SJSA1 (cell line): Measurements from ENCODE around the gene ZNF445. TPM values are rescaled to one million over a fixed set of nuclear protein-coding genes. Genes with fewer than 3 reads are reported as not detected.

Experiments
- DNase-seq, 2 experiments: peaks; one replicate each; pipeline ENCODE4 v3.0.0-alpha.2; 2015 to 2020; ENCODE audit warnings: low spot score in 2 of 2, low read depth in 1 of 2
- H3K27ac ChIP-seq: fragments of 250-450 bp; sonication (Bioruptor Pico); 2 replicates; pipeline ENCODE4 v1.5.1; 2020; ENCODE audit warnings: mild to moderate bottlenecking, moderate library complexity
- H3K27me3 ChIP-seq: fragments of 250-450 bp; sonication (Bioruptor Pico); replicated peaks from 2 replicates; pipeline ENCODE4 v1.5.1; 2020; ENCODE audit warnings: mild to moderate bottlenecking, moderate library complexity
- H3K36me3 ChIP-seq: fragments of 250-450 bp; sonication (Bioruptor Pico); 2 replicates; pipeline ENCODE4 v1.5.1; 2020; ENCODE audit warnings: mild to moderate bottlenecking
- H3K4me1 ChIP-seq: fragments of 250-450 bp; sonication (Bioruptor Pico); replicated peaks from 2 replicates; pipeline ENCODE4 v1.6.1; 2021; ENCODE audit warnings: mild to moderate bottlenecking
- H3K4me3 ChIP-seq: fragments of 250-450 bp; sonication (Bioruptor Pico); 2 replicates; pipeline ENCODE4 v1.5.1; 2020; ENCODE audit warnings: mild to moderate bottlenecking
- H3K9me3 ChIP-seq: fragments of 250-450 bp; sonication (Bioruptor Pico); replicated peaks from 2 replicates; pipeline ENCODE4 v1.5.1; 2020; ENCODE audit warnings: mild to moderate bottlenecking
- total RNA-seq: library from RNA; depleted of rRNA; stranded (reverse); fragments of >200 nt; shearing (Covaris generic); gene quantifications from 2 replicates; pipeline ENCODE4 v1.2.3, GENCODE V29; 2014; rRNA removed

Gene ZNF445
- total RNA-seq, 1 experiment from 2014 or later: 5.8 TPM

DNA sequence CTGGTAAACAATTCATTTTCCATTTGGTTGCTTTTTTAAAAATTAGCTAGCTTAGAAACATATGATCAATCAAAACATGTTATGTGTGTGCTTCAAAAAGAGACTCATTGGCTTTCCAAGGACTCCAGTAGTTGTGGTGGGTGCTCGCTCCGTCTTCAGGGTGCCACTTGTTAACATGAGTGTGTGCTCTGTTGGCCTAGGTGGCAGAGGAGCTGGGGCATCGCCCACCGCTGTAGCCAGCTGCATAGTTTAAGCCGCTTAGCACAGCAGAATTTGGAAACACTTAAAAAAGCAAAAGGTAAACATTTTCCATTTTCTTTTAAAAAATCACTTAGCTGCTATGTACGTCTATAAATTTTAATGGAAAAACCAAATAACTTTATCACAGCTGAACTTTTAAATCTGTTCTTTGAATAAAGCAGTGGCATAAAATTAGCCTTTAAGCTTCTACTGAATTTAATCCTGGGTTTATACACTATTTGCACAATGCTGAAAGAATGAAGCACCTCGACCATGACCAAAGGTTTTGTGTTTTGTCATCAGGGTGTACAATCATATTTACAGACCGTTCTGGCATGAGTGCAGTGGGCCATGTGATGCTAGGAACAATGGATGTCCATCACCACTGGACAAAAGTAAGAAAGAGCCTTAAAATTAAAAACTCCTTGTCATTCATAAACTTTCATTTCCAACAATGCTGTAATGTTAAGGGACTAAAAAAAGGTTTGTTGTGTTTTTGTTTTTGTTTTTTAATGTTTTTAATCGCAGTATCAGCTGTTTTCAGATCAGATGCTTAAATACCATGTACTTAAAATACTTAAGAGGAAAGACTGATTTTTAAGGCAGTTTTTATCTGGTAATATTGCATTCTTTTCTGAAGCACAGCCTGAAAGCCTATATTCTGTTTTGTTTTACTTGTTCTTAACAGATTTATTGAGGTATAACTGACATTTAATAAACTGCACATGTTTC, 81.0 kb downstream of the ZNF445 start:
- Histone ChIP-seq H3K27ac (no peak overlapping the region), H3K9me3 (no peaks in the 10 kb centered on the region), H3K36me3 (no peaks in the 10 kb centered on the region), H3K4me1 (no peaks in the 10 kb centered on the region), H3K27me3 (no peaks in the 10 kb centered on the region), H3K4me3 (no peak overlapping the region)
- no peak for DNase-seq

DNA sequence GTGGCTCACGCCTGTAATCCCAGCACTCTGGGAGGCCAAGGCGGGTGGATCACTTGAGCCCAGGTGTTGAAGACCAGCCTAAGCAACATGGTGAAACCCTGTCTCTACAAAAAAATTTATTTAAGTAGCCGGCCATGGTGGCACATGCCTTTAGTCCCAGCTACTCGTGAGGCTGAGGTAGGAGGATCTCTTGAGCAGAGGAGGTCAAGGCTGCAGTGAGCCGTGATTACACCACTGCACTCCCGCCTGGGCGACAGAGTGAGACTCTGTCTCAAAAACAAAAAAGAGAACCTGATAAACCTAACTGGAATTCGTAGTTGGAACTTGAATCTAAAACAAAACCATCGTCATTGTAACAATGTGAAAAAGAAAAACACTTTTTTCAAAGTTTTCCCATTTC, 81.8 kb downstream of the ZNF445 start:
- no peaks in the 10 kb centered on the region for H3K27me3 ChIP-seq
- no peak for DNase-seq
- H3K4me3 ChIP-seq: no peak overlapping the region
- H3K27ac ChIP-seq: no peak overlapping the region
- H3K4me1 ChIP-seq: no peaks in the 10 kb centered on the region
- no peaks in the 10 kb centered on the region for H3K36me3 ChIP-seq
- no peaks in the 10 kb centered on the region for H3K9me3 ChIP-seq

DNA sequence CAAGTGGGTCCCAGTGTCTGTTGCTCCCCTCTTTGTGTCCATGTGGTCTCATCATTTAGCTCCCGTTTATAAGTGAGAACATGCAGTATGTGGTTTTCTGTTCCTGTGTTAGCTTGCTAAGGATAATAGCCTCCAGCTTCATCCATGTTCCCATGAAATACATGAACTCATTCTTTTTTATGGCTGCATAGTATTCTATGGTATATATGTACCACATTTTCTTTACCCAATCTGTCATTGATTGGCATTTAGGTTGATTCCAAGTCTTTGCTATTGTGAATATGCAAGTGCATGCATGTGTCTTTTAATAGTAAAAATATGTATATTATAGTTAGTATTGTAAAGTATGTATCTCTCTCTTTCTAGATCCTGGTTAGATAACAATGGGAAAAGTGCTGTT, 85.0 kb downstream of the ZNF445 start:
- DNase-seq: no peak
- H3K27ac ChIP-seq: no peak overlapping the region
- H3K27me3 ChIP-seq: no peaks in the 10 kb centered on the region
- H3K9me3 ChIP-seq: no peaks in the 10 kb centered on the region
- H3K4me3 ChIP-seq: no peak overlapping the region
- H3K4me1 ChIP-seq: no peaks in the 10 kb centered on the region
- H3K36me3 ChIP-seq: no peaks in the 10 kb centered on the region

DNA sequence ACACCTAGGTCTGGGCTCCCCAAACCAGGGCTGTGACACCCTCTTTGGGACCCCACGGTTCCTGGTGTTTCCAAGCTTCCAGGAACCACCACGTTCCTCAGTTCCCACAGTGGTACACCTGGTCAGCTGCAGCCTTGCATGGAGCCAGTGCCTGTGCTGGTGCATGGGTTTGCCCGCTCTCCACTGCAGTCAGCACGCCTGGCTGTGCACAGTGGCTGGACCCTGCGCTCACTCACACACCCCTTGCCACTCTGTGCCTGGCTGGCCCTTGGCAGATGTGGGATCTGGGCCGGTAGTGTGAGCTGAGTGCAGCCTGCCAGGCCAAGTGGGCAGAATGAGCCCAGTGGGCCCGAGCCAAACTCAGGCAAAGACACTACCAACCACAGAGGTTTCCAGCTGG, 90.1 kb downstream of the ZNF445 start:
- no peaks in the 10 kb centered on the region for H3K4me1 ChIP-seq
- DNase-seq: no peak
- no peak overlapping the region for H3K27ac ChIP-seq
- H3K9me3 ChIP-seq: no peaks in the 10 kb centered on the region
- H3K36me3 ChIP-seq: no peaks in the 10 kb centered on the region
- no peaks in the 10 kb centered on the region for H3K27me3 ChIP-seq
- no peak overlapping the region for H3K4me3 ChIP-seq

Other genes starting within 250 kb of the ZNF445 start
- not detected in 2 replicates for gene TOPAZ1, start 235.8 kb downstream of the ZNF445 start, total RNA-seq
- gene TCAIM, start 138.9 kb downstream of the ZNF445 start, total RNA-seq: 15.4 and 18.6 TPM in 2 replicates
- gene ZKSCAN7, start 77.5 kb upstream of the ZNF445 start, total RNA-seq: 4.1 and 4.4 TPM in 2 replicates
- gene ZNF660, start 107.3 kb upstream of the ZNF445 start, total RNA-seq: 2.6 and 4.3 TPM in 2 replicates
- gene ZNF197, start 147.4 kb upstream of the ZNF445 start, total RNA-seq: 12.4 and 13.1 TPM in 2 replicates
- gene ZNF35, start 171.1 kb upstream of the ZNF445 start, total RNA-seq: 7.7 and 14.7 TPM in 2 replicates
- gene ZNF502, start 235.0 kb upstream of the ZNF445 start, total RNA-seq: 0.79 TPM in 1 of 2 replicates, not detected in the other